Measurements from ENCODE around the gene NCK2. TPM values are rescaled to one million over a fixed set of nuclear protein-coding genes. Genes with fewer than 3 reads are reported as not detected.

Gene NCK2
- total and polyA plus RNA-seq, 10 of the 15 experiments (the other 5 are each of a cell fraction or from before 2014, with no cell fraction given), result 1.2 to 30.9 (median 14.1) TPM

DNA sequence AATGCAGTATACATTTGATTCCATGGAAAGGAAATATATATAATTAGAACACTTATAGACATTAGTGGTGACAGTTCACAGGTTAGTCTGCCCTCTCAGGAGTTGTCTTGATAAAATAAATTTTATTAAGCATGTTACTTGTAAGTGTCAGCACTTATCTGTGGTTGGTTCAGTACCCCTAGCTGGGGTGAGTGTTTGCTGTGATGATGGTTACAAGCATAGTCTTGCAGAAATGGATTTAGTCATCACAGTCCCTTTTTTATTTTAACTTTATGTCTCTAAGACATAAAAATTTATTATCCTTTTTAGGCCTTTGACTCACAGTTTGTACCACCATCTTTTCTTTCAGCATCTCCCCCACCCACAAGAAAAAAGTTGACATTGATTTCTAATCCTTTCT is 52.1 kb downstream of the NCK2 start:
- intact Hi-C loops (cut with micrococcal nuclease; ENCODE audit: unreplicated experiment) (loop anchor here (2.0 to 5.0 kb wide), 2 partner anchors 48 to 76 kb away; no protein-coding TSS in a partner anchor), in situ Hi-C loops (cut with MboI) (no loop called here)
- Histone ChIP-seq H3K27ac (ENCODE audit: control insufficient read depth, insufficient read depth) (peak overlapping the region; percentile 96), H3K9ac (ENCODE audit: control insufficient read depth, insufficient read depth, low read length) (peak overlapping the region; percentile 74), H3K4me3 (peak overlapping the region; percentile 31; the same call in 1 of the 2 replicates), H4K20me1 (ENCODE audit: control insufficient read depth, insufficient read depth) (no peaks in the 10 kb centered on the region), H3K27me3 (replicated peaks in 1 of 2; ENCODE audit: control insufficient read depth in 2 of 2, insufficient read depth in 2 of 2, low read length in 1 of 2) (no peaks in the 10 kb centered on the region), H2AFZ (ENCODE audit: control insufficient read depth, low read depth, low read length) (no peak overlapping the region), H3K79me2 (ENCODE audit: control insufficient read depth, insufficient read depth, low read length) (peaks cover 93% of the 10 kb centered on the region), H3K4me2 (ENCODE audit: control insufficient read depth, insufficient read depth) (peak overlapping the region; percentile 82), H3K9me3 (replicated peaks; ENCODE audit: control insufficient read depth, insufficient read depth, low read length) (no peaks in the 10 kb centered on the region), H3K4me1 (ENCODE audit: control insufficient read depth, insufficient read depth, low read length) (peaks cover 60% of the 10 kb centered on the region), H3K36me3 (ENCODE audit: control insufficient read depth in 2 of 2, insufficient read depth in 2 of 2, low read length in 1 of 2) (no peaks in the 10 kb centered on the region)
- RAD21 ChIA-PET (ENCODE audit: unreplicated experiment), result interaction anchor here (1.2 to 4.6 kb wide), 5 partner anchors 14 to 49 kb away, joined by 3 to 40 read pairs (median 26); no protein-coding TSS in a partner anchor
- DNase-seq (ENCODE audit: low read depth, low spot score) (no peak), ATAC-seq (peak; percentile 8), FAIRE-seq (no peak)
- no TSS peak for BruUV-seq (replicated peaks)
- TF ChIP-seq, protein P1, sequence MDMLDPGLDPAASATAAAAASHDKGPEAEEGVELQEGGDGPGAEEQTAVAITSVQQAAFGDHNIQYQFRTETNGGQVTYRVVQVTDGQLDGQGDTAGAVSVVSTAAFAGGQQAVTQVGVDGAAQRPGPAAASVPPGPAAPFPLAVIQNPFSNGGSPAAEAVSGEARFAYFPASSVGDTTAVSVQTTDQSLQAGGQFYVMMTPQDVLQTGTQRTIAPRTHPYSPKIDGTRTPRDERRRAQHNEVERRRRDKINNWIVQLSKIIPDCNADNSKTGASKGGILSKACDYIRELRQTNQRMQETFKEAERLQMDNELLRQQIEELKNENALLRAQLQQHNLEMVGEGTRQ (IDR thresholded peaks at IDR 0.05; ENCODE audit: borderline replicate concordance, low read depth, low read length), result no peak
- TF ChIP-seq HDAC6 (IDR thresholded peaks at IDR 0.05; ENCODE audit: unreplicated experiment) (no peak), TCF3 (IDR thresholded peaks at IDR 0.05; ENCODE audit: borderline replicate concordance, insufficient read depth, low read depth, low read length) (no peak), TCF12 (IDR thresholded peaks at IDR 0.05; ENCODE audit: low read depth, low read length) (no peak), NFIC (IDR thresholded peaks at IDR 0.05; ENCODE audit: low read depth, low read length) (no peak), MEF2B (IDR thresholded peaks at IDR 0.05; ENCODE audit: partially characterized antibody, poor library complexity, severe bottlenecking) (no peak), BRCA1 (IDR thresholded peaks at IDR 0.05; ENCODE audit: low read depth, low read length) (no peak), NRF1 (conservative IDR thresholded peaks at IDR 0.05; ENCODE audit: low read depth, low read length) (no peak), ZNF24 (IDR thresholded peaks at IDR 0.05) (no peak), CBX5 (IDR thresholded peaks at IDR 0.05; ENCODE audit: low read depth) (no peak)
- TF ChIP-seq, protein P2, sequence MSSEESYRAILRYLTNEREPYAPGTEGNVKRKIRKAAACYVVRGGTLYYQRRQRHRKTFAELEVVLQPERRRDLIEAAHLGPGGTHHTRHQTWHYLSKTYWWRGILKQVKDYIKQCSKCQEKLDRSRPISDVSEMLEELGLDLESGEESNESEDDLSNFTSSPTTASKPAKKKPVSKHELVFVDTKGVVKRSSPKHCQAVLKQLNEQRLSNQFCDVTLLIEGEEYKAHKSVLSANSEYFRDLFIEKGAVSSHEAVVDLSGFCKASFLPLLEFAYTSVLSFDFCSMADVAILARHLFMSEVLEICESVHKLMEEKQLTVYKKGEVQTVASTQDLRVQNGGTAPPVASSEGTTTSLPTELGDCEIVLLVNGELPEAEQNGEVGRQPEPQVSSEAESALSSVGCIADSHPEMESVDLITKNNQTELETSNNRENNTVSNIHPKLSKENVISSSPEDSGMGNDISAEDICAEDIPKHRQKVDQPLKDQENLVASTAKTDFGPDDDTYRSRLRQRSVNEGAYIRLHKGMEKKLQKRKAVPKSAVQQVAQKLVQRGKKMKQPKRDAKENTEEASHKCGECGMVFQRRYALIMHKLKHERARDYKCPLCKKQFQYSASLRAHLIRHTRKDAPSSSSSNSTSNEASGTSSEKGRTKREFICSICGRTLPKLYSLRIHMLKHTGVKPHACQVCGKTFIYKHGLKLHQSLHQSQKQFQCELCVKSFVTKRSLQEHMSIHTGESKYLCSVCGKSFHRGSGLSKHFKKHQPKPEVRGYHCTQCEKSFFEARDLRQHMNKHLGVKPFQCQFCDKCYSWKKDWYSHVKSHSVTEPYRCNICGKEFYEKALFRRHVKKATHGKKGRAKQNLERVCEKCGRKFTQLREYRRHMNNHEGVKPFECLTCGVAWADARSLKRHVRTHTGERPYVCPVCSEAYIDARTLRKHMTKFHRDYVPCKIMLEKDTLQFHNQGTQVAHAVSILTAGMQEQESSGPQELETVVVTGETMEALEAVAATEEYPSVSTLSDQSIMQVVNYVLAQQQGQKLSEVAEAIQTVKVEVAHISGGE (CRISPR knock-in tag; IDR thresholded peaks at IDR 0.05), result no peak
- SMC1A ChIA-PET (ENCODE audit: uncharacterized antibody, unreplicated experiment), result interaction anchor here (1.2 to 9.9 kb wide), 8 partner anchors 8 to 48 kb away, joined by 4 to 93 read pairs (median 14); no protein-coding TSS in a partner anchor
- CTCF ChIA-PET, result interaction anchor here (1.3 to 3.5 kb wide), 2 partner anchors 8 to 48 kb away, joined by 4 to 24 read pairs; no protein-coding TSS in a partner anchor
- POLR2A ChIA-PET, result interaction anchor here (5.9 kb wide), 1 partner anchor 14 kb away, joined by 27 read pairs; no protein-coding TSS in a partner anchor

Measured in GM12878 (cell line).